ENCODE measurements around the gene UBE2O.

UBE2O gene

GRCh38 chr17:76475302-76475701 lies 22.4 kb upstream of the UBE2O start:
- H3K36me3 Mint-ChIP-seq (ENCODE audit: low read depth): peaks cover 16% of the 10 kb centered on the region
- no peak overlapping the region for H3K4me3 Mint-ChIP-seq
- no peak overlapping the region for H3K27ac Mint-ChIP-seq
- H3K4me1 Mint-ChIP-seq (ENCODE audit: low read depth): peaks cover under 1% of the 10 kb centered on the region
- H3K27me3 Mint-ChIP-seq: no peaks in the 10 kb centered on the region
- H3K9me3 Mint-ChIP-seq: no peaks in the 10 kb centered on the region

- Mint-ChIP-seq H3K4me3 (no peak overlapping the region), H3K4me1 (ENCODE audit: low read depth) (no peaks in the 10 kb centered on the region), H3K9me3 (no peaks in the 10 kb centered on the region), H3K27me3 (no peaks in the 10 kb centered on the region), H3K36me3 (ENCODE audit: low read depth) (peaks cover 16% of the 10 kb centered on the region), H3K27ac (no peak overlapping the region)
Observed at GRCh38 chr17:76474894-76475293, 21.9 kb upstream of the UBE2O start.

DNA sequence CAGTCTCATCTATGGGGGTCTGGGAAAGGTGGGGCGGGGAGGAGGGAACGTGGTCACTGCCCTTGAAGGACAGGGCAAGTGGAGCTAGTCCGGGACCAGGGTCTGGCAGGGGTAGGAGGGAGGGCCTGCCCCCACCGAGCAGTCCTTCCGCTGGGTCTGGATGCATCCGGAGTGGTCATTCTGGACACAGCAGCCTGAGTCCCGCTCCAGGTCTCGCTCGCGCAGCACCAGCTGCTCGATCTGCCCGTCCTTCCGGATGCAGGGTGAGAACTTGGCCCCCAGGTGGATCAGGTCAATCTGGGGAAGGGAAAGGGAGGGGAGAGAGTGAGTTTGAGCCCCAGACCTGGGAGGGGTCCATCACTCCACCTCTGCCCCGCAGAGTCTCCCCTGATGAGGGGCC lies 21.3 kb upstream of the UBE2O start:
- Mint-ChIP-seq H3K4me1 (ENCODE audit: low read depth) (no peaks in the 10 kb centered on the region), H3K9me3 (no peaks in the 10 kb centered on the region), H3K36me3 (ENCODE audit: low read depth) (peaks cover 16% of the 10 kb centered on the region), H3K27me3 (no peaks in the 10 kb centered on the region), H3K4me3 (no peak overlapping the region), H3K27ac (no peak overlapping the region)

- H3K4me1 Mint-ChIP-seq (ENCODE audit: low read depth): no peaks in the 10 kb centered on the region
- no peak overlapping the region for H3K27ac Mint-ChIP-seq
- H3K27me3 Mint-ChIP-seq: no peaks in the 10 kb centered on the region
- H3K36me3 Mint-ChIP-seq (ENCODE audit: low read depth): peaks cover 16% of the 10 kb centered on the region
- no peak overlapping the region for H3K4me3 Mint-ChIP-seq
- no peaks in the 10 kb centered on the region for H3K9me3 Mint-ChIP-seq
Observed at GRCh38 chr17:76473541-76473985, 20.6 kb upstream of the UBE2O start.

GRCh38 chr17:76472726-76473125 lies 19.8 kb upstream of the UBE2O start:
- Mint-ChIP-seq H3K36me3 (ENCODE audit: low read depth) (peaks cover 9% of the 10 kb centered on the region), H3K4me1 (ENCODE audit: low read depth) (no peaks in the 10 kb centered on the region), H3K27ac (no peak overlapping the region), H3K9me3 (no peaks in the 10 kb centered on the region), H3K27me3 (no peaks in the 10 kb centered on the region), H3K4me3 (no peak overlapping the region)

DNA sequence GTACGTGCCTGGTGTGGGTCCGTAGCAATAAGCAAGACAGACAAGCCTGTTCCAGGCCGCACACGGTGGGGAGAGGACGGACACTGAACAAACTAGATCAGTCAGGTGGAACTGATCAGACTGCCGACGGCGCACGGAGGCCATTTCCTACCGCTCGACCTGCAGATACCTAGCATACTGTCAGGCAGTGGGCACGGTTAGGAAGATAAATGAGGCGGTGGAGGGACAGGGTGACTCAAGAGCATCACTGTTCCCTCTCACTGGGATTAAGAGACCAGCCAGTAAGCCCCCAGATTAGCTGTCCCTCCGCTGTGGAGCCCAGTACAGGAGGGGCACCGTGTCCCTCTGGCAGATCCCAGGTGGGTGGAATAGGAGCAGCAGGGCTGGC lies 19.3 kb upstream of the UBE2O start:
- Mint-ChIP-seq H3K36me3 (ENCODE audit: low read depth) (peaks cover 9% of the 10 kb centered on the region), H3K9me3 (no peaks in the 10 kb centered on the region), H3K4me1 (ENCODE audit: low read depth) (no peaks in the 10 kb centered on the region), H3K27me3 (no peaks in the 10 kb centered on the region), H3K4me3 (no peak overlapping the region), H3K27ac (no peak overlapping the region)

GRCh38 chr17:76471498-76472257 lies 18.7 kb upstream of the UBE2O start:
- no peaks in the 10 kb centered on the region for H3K4me1 Mint-ChIP-seq (ENCODE audit: low read depth)
- no peaks in the 10 kb centered on the region for H3K9me3 Mint-ChIP-seq
- no peak overlapping the region for H3K4me3 Mint-ChIP-seq
- H3K27me3 Mint-ChIP-seq: no peaks in the 10 kb centered on the region
- H3K27ac Mint-ChIP-seq: no peak overlapping the region
- peaks cover 9% of the 10 kb centered on the region for H3K36me3 Mint-ChIP-seq (ENCODE audit: low read depth)

DNA sequence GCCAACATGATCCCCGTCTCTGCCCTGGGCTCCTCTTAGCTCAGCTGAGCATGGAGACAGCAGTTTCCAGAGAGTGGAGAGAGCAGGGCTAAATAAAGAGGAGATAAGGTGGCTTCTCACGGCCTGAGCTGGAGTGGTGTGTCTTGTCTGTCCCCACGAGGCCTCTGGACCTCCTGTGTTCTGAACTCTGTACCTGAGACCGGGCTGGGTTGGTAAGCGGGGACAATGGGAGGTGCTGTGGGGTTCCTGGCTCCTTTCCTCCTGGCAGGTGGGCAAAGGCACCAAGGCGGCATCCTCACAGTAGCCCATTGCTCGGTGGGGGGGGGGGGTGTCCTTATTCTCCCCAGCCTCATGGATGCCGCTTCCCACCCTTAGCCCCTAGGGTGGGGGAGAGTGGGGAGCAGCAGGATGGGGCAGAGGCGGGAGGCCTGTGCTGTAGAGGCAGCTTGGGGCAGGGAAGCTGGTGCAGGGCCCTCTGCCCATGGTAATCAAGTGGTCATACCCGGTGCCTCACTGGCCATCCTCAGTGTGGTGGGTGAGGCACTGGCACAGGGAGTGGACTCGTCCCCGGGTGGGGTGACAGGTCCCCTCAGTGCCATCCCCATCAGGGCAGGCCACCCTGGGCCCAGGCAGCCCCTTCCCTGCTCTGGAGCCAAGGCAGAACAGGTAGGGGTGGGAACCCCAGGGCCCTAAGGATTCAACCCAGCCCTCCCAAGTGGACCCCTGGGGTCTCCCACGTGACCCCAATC lies 17.2 kb upstream of the UBE2O start:
- H3K4me3 Mint-ChIP-seq: no peak overlapping the region
- peaks cover 4% of the 10 kb centered on the region for H3K4me1 Mint-ChIP-seq (ENCODE audit: low read depth)
- H3K36me3 Mint-ChIP-seq (ENCODE audit: low read depth): peaks cover 5% of the 10 kb centered on the region
- H3K27me3 Mint-ChIP-seq: no peaks in the 10 kb centered on the region
- H3K27ac Mint-ChIP-seq: no peak overlapping the region
- H3K9me3 Mint-ChIP-seq: no peaks in the 10 kb centered on the region

- peaks cover 4% of the 10 kb centered on the region for H3K36me3 Mint-ChIP-seq (ENCODE audit: low read depth)
- H3K4me1 Mint-ChIP-seq (ENCODE audit: low read depth): peaks cover 4% of the 10 kb centered on the region
- H3K27ac Mint-ChIP-seq: no peak overlapping the region
Observed at GRCh38 chr17:76469076-76469990, 16.4 kb upstream of the UBE2O start.

GRCh38 chr17:76468634-76469010 lies 15.7 kb upstream of the UBE2O start:
- no peaks in the 10 kb centered on the region for H3K9me3 Mint-ChIP-seq
- no peak overlapping the region for H3K27ac Mint-ChIP-seq
- H3K4me3 Mint-ChIP-seq: no peak overlapping the region
- H3K36me3 Mint-ChIP-seq (ENCODE audit: low read depth): peaks cover 4% of the 10 kb centered on the region
- H3K27me3 Mint-ChIP-seq: no peaks in the 10 kb centered on the region
- peaks cover 4% of the 10 kb centered on the region for H3K4me1 Mint-ChIP-seq (ENCODE audit: low read depth)

More at GRCh38 chr17:76469076-76469990, 16.4 kb upstream of the UBE2O start:
- H3K9me3 Mint-ChIP-seq: no peaks in the 10 kb centered on the region
- no peaks in the 10 kb centered on the region for H3K27me3 Mint-ChIP-seq
- no peak overlapping the region for H3K4me3 Mint-ChIP-seq

DNA sequence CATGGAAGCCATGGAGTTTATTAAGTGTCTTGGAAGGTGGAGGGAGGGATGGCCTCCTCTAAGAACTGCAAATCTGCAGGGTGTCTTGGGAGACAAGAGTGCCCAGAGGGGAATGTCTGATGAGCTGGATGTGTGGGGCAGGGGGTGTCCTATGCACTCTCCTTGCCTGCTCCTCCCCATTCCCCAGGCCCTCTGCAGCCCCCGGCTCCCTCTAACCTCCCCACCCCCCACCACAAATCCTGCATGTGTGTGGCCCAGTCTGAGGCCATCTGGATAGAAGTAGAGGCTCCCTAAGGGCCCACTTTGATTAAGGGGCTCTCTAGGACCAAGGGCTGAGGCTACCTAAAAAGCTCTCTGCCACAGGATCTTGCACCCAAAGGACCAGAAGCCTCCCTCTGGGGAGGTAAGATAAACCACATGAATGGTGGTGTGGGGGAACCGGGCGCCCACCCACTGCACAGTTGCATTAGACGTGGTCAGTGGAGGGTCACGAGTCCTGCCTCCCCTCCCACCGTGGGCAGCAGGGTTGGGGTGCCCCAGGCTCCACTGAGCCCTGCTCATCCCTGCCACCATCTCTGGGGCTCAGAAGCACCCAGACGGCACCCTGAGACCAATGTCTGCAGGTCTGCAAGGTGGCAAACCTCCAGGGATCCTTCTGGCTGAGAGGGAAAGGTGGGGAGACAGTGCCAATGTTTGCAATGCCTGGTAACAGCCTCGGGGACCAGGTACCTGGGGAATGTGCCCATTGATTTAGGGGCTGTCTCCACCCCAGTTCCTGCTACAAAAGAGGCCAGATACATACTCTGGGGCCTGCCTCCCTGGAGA lies 15.1 kb upstream of the UBE2O start:
- Mint-ChIP-seq H3K36me3 (ENCODE audit: low read depth) (peaks cover 4% of the 10 kb centered on the region), H3K9me3 (no peaks in the 10 kb centered on the region), H3K4me1 (ENCODE audit: low read depth) (peaks cover 4% of the 10 kb centered on the region), H3K27me3 (no peaks in the 10 kb centered on the region), H3K27ac (no peak overlapping the region), H3K4me3 (no peak overlapping the region)

GRCh38 chr17:76467366-76467765 lies 14.4 kb upstream of the UBE2O start, which contains the start of gene AANAT:
TSS of gene AANAT (plus strand) at chr17:76467603. CDS start at chr17:76468747, 1,144 bp downstream.
- Mint-ChIP-seq H3K27ac (no peak within 1 kb of the TSS), H3K4me3 (no peak within 1 kb of the TSS), H3K9me3 (no peaks in the 10 kb centered on the region), H3K36me3 (ENCODE audit: low read depth) (peaks cover 4% of the 10 kb centered on the region), H3K4me1 (ENCODE audit: low read depth) (peaks cover 4% of the 10 kb centered on the region), H3K27me3 (no peaks in the 10 kb centered on the region)

- H3K27me3 Mint-ChIP-seq: no peaks in the 10 kb centered on the region
- H3K4me3 Mint-ChIP-seq: no peak overlapping the region
- no peaks in the 10 kb centered on the region for H3K9me3 Mint-ChIP-seq
- H3K4me1 Mint-ChIP-seq (ENCODE audit: low read depth): peaks cover 4% of the 10 kb centered on the region
- no peak overlapping the region for H3K27ac Mint-ChIP-seq
- peaks cover 4% of the 10 kb centered on the region for H3K36me3 Mint-ChIP-seq (ENCODE audit: low read depth)
Observed at GRCh38 chr17:76466775-76467130, 13.8 kb upstream of the UBE2O start.

Measured in stimulated activated naive CD8-positive, alpha-beta T cell treated with anti-CD3 and anti-CD28 coated beads, Interleukin-15, Interleukin-2, amounts not matched to agents 100 ng/mL and 50 ng/mL, for 24 hours (primary cell).